HG03064 (cell line): ENCODE data around the gene HES3.

ENCODE experiments used
- ATAC-seq: cut with Tn5 transposase; IDR thresholded peaks from one replicate; pipeline ENCODE4 v1.9.1; 2021; ENCODE audit warnings: low read depth; ENCODE audit not compliant: unreplicated experiment

Gene HES3

DNA sequence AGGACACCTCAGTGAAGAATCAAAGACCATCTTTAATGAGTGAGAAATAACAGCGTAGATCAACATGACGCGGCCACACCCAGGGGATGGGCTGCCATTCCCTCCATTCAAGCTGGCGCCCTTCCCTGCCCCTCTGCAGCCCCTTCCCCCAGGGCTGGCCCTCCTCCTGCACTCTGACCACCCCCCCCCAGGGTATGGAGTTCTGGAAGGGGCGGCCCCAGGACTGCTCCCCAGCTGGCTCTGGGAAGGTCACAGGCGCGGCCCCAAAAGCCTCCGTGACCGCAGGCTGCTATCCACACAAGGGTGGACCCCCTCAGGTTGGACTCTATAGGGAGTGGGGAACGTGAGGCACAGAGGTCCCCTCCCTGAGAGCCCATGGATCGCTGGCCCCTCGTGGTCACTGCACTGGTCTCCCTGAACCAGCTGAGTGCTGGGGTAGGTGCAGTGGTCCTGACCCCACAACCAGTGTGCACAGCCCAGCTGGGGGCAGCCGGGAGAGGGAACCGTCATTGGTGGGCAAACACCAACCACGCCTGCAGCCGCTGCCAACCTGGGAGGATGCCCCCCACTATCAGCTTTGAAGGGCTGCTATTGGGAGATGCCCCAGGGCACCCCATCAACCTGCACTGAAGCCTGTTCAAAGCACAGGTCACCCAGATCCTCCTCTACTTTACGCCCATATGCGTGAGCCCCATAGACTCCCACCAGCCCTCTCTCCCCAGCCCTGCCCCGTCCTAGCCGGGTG lies 33.0 kb downstream of the HES3 start:
- ATAC-seq = no peak

GRCh38 chr1:6278263-6278662 lies 34.3 kb downstream of the HES3 start:
- ATAC-seq = no peak

DNA sequence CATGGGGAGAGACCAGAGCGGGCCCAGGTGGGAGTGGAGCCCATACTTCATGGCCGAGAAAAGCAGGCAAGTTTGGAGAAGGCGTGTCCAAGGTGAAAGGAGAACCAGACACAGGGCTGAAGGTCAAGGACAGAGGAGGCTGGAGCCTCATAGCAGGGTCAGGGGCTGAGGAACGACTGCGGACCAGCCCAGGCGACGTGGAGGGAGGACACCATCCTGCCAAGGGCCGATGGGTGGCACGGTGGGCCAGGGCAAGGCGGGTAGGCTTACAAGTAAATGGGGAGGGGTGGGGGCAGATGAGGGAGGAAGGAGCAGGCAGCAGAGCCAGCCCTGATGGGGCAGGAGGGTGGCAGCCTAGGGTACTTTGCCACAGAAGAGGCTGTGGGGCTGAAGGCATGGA lies 35.1 kb downstream of the HES3 start:
- ATAC-seq = no peak

DNA sequence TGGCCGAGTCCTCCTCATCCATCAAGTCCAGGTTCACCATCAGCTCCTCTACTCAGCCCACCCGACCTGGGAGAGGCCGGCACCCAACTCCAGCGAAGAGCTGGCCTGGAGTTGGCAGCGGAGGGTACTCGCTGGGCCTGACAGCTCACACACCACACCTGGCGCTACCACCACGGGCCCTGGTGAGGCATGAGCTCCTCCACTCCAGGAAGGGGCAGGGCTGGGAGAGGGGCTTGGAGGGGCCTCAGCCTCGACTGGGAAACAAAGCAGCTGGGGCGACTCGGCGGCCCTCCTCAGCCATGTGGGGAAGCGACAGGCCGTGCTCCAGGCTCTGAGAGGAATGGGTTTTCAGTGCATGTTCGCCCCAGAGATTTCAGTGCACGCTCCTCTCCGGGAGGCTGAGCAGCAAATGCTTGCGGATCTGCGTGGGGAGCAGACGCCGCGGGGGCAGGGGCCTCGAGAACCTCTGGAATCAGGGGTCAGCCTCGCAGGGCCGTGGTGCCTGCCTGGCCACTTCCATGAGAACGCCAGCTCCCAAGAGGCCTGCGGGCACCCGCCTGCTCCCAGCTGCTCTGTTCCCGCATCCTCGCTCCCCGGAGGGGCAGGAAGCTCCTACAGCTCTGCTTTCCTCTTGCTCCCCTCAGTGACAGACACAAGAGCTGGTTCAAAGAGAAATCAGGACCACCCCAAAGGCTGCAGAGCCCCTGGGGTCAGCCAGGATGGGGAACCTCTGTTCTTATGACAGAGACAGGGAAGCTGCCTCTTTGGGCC lies 35.8 kb downstream of the HES3 start:
- ATAC-seq = no peak

DNA sequence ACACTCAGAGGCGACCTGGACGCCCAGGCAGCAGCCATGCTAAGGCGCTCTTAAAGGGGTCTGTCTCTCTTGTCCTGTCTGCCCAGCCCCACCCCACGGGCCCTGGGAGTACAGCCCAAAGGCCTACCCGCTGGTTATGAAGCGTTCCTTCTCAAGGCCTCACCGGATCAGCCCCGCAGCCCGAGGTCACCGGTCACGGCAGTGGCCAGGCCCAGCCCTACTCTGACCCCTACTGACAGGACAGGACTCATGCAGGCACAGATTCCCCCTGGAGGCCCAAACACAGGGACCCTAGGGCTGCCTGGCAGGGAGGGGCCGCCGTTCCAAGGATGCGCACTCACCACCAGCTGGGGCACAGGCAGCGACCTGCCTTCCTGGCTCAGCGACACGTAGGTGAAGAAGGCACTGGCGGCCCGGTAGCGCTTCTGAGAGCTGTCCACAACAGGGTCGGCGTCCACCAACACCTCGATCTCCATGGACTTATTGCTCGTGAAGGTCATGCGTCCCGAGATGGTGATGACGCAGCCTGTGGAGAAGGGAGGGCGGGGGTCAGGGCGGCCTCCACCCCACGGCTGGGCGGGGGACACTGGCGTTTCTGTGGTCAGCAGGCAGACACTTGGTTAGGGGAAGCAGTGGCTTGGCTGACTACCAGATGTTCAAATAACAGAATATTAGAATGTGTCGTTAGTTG lies 36.9 kb downstream of the HES3 start:
- no peak for ATAC-seq

DNA sequence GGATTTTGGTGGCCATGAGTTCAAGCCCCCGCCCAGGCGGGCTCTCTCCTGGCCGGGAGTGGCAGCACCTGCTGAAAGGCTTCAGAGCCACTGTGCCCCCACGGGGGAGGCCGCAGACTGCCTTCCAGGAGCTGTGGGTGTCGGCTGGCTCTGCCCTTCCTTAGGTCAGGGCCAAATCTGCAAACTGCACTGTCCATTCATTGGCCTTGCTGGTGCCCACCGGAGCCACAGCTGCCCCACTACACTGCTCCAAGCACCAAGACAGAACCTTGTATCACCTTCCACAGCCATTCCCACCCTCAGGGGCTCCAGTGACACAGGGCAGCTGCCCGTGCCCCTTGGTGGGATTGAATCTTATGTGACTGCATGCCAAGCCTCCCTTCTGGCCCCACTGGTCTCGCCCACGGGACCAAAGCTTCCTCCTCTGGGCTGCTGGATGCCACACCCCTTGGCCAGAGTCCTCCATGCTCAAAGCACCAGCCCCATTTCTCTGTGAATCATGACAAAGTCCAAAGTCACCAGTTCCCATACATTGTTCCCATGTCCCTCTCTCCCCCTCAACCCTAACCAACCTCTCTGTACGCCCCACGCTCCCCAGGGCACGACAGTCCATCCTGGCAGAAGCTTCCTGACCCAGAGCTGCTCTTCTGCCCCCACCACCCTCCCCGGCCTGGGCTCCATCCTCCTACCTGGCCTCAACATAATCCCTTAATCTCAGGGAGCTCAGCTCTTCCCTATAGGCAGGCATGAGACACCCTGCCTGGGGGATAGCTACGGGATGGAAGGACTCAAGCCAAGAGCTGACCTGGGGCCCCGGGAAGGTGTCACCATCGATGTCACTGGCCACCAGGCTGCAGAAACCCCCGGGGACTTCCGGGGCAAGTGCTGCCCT lies 37.8 kb downstream of the HES3 start:
- no peak for ATAC-seq

DNA sequence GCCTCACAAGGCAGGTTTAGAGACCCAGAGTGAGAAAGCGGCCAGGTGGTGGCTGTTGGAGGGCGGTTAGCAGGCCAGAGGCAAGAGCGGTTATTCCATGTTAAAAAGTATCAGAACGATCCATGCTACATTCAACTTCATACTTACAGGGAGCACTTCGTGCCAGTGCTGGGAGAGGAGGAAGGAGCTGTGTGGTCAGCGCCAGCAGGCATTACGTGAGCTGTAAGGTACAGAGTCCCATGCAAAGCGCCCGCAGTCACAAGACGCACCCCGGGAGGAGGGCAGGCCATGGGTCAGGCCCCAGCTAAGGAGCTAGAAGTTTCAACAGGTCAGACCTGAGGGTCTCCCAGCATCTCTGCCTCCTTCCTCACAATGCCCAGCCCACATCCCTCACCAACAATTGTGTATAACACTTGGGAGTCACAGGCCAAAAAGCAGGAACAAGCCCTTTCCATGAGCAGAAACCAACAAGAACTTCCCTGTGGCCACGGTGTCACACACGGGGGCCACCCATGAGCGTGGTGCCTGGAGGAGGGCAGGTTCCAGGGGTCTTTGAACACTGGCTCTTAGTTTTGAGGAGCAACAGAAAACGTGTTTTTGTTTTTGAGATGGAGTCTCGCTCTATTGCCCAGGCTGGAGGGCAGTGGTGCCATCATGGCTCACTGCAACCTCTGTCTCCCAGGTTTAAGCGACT lies 38.7 kb downstream of the HES3 start:
- ATAC-seq = no peak

- no peak for ATAC-seq
Measured at GRCh38 chr1:6285336-6285735, 41.4 kb downstream of the HES3 start.

DNA sequence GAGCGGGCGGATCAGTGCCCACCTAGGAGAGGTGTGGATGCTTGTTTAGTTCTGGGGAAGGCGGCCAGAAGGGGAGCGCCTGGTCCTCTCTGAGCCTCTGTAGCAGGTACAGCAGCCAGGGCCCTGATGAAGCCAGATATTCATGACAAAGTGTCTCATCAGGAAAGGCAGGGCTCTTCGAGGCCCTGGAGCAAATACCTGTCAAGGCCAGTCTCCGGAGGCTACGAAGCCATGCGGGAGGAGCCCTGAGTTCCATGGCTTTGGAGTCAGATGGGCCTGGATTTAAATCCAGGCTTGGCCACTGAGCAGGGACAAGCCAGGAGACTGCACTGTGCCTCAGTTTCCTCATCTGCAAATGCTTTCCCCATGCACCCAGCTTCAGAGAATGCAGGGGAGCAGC lies 42.3 kb downstream of the HES3 start:
- no peak for ATAC-seq

- ATAC-seq = no peak
Measured at GRCh38 chr1:6287029-6287428, 43.0 kb downstream of the HES3 start.

DNA sequence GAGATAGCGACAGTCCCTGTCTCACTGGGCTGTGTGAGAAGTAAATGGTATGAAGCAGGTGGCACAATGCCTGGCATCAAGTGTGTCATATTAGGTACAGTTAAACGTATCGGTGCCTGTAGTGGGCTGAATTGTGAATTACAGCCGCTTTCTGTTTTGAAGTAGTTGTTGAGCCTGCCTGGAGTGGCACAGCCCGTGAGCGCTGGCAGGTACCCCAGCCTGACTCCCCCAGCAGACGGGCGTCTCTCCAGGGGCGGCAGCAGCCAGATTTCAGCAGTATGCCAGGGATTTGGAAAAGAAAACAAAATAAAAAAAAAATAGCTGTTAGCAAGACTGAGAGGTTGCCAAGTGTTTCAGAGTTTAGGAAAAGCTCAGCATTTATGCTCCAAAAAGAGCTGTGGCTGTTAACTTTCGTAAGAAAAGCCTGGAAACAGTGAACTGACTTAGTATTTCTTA lies 43.5 kb downstream of the HES3 start:
- no peak for ATAC-seq

DNA sequence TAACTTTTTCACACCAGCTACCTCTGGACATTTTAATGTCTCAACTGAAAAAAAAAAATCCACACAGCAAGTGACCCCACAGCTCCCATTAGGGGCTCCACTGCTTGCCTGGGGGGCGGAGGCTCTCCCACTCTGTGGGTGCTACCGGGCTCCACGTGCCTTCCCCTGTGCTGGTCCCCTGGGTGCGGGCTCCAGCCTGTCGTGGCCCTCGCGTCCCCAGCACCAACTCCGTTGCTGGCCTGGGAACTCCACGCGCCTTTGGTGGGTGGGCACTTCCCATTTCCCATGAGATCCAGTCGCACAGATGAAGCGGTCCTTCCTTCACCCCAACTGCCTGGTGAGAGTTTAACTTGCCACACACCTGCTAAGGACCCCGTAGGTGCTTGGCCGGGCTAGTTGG lies 44.0 kb downstream of the HES3 start:
- ATAC-seq = no peak

DNA sequence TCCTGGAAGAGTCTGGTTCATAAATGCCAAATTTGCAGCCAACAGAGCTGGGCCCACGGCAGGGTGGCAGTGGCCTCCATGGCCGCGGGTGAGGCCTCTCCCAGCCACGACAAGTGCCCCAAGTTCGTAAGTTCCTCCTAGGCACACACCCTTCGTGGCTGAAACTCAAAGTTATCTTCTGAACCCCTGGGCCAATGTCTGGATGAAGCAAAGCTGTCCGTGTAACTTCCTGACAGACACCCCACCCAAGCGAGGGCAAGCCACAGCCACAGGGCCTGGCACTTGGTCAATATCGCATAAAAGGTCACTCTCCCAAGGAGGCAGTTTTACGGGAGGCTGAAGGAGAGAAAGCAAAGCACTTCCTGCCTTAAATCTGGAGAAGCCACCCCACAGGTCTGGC lies 44.7 kb downstream of the HES3 start:
- ATAC-seq = no peak

DNA sequence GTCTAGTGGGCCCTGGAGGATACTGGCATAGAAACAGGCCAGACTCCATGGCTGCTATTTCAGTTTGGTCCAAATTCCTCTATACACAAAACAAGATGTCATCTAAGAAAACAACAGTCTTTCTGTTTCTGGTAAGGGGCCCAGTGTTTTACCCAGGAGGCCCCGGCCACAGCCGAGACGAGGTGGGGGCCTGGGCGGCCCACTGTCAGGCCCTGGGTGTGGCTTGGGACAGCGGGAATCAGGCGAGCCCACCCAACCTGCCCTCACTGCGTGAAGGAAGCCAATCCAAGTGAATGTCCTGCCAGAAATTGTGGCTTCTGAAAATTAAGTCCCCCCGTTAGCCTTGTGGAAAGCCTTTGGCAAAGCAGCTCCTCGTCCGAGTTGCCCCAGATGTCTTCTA lies 48.1 kb downstream of the HES3 start:
- ATAC-seq = no peak

DNA sequence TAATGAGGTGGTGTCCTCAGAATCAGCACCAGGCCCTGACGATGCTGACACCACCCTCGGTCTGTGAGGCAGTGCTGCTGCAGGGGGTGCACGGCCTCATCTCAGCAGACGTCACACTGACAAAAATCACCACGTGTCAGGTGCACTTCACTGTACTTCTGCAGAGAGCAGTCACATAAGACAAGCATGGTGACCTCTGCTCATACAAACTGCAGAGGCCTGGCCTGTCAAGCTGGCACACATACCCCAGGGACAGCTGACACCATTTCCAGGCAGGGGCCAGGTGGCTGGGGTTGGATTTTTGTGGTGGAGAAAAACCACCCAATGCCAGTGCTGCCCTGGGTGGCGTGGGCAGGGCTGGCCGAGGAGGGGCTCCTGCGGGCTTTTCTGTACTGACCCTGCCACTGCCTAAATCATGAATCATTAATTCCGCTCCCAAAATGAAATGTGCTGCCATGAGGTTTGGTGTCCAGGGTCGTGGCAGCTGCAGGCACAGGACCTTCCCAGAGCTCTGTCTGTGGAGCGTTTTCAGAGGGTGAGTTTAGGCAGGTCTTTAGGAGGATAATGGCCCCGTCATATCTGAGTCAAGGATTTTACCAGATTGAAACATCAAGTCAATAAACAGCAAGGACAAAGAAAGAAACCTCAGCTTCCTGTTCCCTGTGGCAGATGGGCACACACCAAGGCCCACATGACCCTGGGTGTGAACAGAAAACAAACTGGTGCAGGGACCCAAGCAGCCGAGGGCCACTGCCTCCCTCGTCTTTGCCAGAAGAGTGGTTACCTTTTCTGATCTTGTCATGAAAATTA lies 50.3 kb downstream of the HES3 start:
- ATAC-seq = no peak

- no peak for ATAC-seq
Measured at GRCh38 chr1:6294890-6295556, 51.0 kb downstream of the HES3 start.
